NCI-H2227 (cell line): Measurements from ENCODE around the gene KCNMA1.
"Not testable (repeated sequence)": the region's sequence is repeated elsewhere in the genome, so short reads cannot be mapped to it uniquely, and the experiment has no call there.

Experiments used
- DNase-seq: peaks from one replicate; lab custom pipeline; 2025; ENCODE audit not compliant: unreplicated experiment; lab: John Stamatoyannopoulos, UW

The KCNMA1 gene

DNA sequence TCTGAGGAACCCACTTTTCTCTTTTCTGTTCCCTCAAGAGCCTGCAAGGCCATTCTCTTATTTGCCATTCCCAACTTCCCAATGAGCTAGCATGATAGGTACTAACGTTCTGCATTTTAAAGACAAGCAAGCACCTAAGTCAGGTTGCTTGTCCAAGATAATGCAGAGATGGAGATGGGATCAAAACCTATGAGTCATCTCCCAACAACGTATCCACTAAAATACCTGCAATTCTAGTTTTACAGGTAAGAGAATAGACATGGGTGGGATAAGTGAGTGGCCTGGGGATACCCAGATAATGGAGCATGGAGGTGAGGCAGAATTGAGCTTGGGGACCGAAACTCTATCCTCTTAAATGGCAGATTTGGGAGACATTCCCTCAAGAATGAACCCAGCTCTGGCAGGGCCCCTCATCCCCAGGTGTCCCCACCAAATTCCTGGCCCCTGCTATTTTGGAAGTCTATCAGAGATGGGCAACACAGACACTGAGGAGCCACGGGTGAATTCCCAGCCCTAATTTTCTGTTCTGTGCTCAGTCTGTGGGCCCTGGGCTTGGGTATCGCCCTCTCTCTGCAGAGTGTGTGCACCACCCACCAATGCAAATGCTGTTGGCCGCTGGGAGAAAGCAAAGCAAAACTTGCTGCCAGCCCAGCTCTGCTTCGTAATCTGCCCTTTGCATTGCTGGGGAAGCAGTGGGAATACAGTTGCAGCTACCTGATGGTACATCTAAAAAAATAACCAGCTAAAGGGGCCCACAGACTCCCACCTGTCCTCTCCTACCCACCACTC is 98.3 kb downstream of the KCNMA1 start:
- DNase-seq, result no peak

DNA sequence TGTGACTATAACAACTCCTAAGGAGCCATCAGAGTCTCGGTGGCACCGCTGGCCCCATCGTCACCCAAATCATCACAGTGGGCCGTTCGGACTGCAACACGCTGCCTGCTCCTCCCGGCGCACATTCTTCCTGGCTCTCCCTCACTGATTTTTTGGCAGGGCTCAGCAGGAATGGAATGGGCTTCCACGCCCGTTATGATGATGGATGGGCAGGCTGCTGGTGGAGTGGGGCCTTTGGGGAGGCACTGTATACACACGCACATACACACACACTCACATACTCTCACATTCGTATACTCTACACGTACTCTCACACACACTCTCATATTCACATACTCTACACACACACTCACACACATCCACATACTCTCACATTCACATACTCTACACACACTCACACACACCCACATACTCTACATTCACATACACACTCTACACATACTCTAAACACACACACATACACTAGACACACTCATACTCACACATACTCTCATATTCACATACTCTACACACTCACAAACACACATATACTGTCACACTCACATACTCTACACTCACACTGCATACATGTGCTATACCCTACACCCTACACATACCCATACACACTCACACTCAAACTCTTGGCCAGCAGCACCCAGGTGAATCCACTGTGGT is 99.8 kb downstream of the KCNMA1 start:
- DNase-seq, result no peak

DNA sequence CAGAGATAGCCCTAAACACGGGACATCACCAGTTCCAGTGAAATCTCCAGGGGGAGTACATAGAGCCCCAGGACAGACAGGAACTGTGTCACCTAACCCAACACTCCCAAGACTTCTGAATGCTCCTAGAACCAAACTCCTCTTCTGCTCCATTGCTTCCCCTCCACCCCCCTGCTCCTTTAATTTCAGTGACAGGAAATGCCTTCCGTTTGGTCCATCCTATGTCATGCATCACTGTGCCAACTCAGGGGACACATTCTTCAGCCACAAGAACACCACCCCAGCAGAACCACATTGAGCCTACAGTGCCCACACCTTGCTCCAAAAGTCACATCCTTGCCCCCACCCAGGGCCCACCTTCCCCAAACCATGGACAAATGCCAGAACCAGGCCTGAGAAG is 100.5 kb downstream of the KCNMA1 start:
- DNase-seq, result no peak

DNA sequence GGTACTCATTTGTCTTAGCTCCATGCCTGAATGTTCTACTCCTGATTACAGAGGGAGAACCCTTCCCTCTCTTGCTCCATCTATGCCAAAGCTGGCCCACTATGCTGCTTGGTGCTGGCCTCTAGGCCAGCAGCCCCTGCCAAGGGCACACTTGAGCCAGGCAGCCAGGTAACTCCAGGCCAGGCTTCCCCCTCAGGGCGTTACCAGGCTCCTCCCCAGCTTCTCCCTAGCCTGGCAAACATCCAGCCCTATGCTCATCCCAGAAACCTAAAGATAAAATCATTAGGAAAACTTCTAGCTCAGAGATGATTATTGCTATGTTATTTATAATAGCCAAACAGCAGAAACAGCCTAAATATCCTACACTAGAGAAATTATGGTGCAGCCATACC is 103.7 kb downstream of the KCNMA1 start:
- no peak for DNase-seq

DNA sequence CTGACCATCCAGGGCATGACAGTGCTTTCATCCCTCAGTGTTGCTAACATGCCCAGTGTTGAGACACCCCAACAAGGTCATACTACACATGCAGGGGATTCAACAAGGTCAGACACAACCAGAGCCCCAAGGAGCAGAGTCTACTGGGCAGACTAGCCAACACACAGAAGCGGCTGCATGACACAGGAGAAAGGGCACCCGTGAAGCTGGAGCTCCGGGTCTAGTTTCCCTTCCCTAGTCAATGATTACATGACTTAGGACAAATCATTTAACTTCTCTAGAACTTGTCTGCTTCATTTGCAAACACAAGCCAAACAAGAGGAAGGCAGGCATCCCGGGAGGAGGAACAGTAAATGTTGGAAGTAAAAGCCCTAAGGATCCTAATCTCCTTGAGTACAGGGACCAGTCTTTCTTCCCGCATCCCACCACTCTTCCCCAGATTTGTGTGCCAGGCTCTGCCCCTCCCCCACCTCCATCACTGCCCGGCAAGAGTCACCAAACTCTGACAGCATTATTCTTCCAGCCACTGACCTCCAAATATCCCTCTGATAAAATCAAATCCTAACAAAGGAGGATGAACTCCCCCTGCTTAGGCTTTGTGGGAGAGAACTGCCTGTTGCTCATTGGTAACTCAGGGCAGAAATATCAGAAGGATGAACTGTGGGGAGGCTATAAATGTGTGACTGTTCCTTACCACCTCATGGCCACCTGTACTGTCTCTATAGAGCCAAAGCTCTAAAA is 104.3 kb downstream of the KCNMA1 start:
- no peak for DNase-seq

DNA sequence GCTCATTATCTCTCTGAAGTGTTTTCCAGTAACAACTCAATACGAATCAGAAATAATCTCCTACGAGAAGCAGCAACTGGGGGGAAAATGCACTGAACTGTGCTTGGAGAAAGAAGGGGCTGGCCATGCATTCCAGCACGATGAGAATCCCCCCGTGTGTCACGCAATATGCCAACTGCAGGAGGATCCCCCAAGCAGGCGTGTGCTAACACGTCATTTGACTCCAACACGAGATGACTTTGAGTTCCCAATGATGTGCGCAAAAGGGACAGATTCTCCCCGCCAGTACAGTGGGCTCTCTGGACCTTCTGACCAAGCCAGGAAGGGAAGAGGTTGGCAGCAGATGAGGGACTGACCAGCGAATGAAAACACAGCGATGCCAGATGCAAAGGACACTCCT is 105.5 kb downstream of the KCNMA1 start:
- DNase-seq, result peak; percentile 19

DNA sequence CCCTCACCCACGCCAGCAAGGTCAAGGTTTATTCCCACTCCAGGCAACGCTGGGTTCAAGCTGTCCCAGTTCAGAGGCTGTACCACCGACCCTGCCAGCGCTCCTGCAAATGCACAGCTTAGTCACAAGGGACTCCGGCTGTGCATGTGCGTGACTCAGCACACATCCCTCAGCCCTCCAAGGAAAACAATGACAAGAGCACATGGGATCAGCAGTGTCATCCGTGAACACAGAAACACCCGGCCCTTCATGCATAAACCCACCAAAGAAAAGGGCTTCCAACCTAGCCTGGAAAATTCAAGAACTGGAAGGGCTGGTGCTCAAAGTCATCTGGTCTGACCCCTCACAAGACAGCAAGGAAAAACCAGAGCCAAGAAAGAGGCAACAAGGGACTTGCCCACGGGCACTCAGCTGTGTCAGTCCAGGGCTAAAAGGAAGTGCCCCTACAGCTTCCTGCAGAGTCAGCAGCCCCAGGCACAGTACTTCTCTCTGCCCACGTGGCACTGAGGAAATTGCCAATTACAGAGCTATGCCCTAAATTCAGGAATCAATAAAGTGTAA is 106.1 kb downstream of the KCNMA1 start:
- DNase-seq, result peak; percentile 19

DNA sequence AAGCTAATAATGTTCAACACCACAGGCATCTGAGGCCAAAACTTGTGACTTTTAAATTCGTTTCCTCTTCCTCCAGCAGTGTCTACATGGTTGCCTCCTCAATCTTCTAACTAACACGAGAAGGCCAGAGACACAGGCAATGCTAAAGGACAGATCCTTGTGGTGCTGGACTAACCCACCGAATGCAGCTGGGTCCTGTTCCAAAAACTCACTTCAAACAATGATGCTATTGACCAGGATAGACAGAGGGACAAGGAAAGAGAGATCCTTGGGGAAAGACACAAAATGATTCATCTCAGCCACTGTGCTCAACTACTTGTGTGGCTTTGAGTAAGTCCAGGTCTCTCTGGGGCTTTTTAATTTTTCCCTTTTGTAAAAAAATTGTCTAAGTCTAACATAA is 107.6 kb downstream of the KCNMA1 start:
- no peak for DNase-seq

DNA sequence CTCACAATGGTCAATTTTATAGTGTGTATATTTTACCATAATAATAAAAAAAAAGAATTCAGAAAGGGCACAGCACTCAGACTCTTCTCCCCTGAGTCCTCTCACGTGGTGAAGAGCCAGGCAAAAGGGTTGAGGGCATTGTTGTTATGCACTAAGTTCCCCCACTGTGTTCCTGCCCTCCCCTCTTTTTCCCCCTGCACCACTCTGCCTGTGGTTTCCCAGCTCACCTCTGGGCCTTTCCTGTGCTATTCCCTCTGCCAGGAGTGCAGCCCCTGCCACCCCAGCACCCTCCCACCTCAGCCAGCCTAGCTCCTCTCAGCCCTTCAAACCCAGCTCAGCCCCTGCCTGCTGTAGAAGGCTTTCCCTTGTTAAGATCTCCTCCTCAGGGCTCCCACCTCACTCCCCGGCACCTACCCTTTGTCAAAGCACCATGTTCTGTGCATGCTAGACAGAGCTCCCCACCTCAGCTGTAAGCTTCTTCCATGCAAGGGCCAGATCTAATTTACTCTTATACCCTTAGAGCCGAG is 108.5 kb downstream of the KCNMA1 start:
- no peak for DNase-seq

DNA sequence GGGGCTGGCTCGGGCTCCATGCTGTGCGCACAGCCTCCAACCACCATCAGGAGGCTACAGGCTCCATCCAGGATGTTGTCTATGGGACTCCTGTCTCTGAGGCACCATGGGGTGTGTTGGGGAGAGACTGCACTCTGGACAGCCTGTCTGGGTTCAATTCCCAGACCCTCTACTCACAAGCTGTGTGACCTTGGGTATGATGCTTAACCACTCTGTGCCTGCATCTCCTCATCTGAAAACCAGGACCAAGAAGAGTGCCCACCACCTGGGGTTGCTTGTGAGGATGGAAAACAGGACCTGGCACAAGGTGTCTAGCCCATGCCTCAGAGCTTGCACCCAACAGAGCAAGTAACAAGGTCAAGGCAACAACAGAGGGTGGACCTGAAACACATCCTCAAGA is 109.8 kb downstream of the KCNMA1 start:
- no peak for DNase-seq

DNA sequence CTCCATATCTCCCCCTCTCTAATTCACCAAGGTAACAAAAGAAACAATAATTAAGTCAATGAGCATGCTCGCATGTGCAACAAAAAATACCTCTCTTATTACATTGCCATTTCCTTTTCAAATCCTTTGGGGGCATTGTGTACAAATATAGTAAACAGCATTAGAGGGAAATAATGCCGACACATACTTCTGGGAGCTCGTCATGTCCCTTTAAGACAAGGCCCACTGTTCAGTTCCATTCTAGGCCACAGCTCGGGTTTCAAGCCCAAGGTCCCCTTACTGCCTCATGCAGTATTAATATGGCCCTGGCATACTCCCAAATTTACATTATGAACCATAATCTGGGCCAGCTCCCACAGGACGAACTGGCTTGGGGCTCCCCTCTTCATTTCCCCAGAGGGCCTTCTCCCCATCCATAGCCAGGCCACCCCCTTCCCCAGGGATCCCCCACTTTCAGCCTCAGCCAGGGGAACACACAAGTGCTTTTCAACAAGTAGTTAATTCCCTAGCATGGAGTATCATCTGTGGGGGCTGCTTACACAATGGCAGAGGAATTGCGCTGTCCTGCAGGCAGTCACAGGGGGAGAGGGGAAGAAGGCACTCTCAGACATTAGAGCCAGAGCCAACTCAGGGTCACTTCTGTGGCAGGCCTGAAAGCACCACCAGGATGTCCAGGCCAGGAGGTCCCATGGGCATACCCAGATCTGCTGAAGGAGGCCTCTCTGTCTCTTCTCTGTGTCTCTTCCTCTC is 110.6 kb downstream of the KCNMA1 start:
- DNase-seq, result no peak

DNA sequence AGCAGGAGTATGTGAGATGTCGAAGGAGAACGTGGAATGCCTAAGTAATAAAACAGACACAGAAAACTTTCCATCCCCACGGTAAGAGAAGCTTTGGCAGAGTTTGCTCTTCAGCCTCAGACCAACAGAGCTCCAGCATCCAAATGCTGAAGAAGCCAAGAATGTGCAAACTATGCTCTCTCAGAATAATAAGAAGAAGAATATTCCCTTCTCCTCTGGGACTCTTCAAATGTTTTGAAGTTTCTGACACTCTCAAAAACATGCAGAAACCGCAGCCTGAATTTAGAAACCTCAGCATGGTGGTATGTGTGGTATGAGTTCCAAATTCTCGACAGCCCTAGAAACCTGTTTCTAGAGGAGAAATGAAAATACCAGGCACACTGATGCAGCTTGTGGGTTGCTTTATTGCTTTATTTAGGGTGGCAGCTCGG is 113.3 kb downstream of the KCNMA1 start:
- no peak for DNase-seq

DNA sequence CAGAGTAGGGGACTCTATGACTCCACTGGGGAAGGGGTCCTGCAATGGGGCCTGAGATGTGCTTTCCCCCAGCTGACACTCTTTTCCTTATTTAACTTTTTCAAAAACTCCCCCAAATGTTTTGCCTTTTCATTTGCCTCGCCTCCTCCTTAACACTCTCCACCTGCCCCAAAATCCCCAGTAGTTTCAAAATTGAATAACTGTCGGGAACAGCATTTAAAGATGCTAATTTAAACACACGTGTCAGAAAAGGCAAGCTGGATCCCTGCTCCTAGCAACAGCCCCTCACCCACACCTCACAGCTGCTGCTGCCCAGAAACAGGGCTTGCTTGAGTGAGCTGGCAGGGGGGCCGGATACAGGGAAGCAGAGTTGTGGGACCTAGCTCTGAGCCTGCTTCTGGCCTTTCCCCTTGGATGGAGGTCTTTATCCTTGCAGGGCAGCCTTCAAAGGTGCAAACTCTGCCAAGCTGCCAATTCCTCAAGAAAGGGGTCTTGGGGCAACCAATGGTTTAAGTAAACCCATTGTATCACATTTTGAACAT is 115.3 kb downstream of the KCNMA1 start:
- DNase-seq, result no peak

DNA sequence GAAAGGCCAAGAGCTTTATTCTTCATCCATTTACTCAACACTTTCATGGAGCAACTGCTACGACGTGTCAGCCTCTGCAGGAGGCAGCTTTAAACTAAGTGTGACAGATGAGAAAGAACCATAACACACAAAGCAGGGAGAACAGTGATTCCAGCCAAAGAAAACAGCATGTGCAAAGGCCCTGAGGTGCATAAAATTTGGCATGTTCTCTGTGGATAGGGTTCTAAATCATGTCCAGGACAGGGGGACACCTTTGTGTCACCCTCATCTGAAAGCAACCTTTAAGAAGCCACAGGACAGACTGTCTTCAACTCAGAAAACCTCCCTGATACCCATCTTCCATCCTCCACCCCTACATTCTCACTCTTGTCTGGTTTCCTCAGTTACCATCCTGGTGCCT is 116.6 kb downstream of the KCNMA1 start:
- DNase-seq, result no peak

DNA sequence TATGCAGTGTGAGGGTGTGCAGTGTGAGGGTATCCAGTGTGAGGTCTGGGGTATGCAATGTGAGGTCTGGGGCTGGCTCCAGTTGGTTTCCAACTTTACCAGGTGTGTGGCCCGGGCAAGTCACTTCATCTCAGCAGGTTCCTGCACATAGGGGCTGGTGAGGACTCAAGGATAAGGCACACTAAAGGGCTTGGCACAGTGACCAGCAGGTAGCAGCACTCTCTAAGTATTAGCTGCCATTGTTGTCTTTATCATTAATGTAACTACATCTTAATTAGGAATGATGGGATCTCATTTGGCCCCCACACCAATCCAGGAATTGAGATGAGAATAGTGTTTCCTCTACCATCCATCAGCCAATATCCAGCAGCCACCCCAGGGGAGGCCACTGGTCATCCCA is 117.3 kb downstream of the KCNMA1 start:
- no peak for DNase-seq

DNA sequence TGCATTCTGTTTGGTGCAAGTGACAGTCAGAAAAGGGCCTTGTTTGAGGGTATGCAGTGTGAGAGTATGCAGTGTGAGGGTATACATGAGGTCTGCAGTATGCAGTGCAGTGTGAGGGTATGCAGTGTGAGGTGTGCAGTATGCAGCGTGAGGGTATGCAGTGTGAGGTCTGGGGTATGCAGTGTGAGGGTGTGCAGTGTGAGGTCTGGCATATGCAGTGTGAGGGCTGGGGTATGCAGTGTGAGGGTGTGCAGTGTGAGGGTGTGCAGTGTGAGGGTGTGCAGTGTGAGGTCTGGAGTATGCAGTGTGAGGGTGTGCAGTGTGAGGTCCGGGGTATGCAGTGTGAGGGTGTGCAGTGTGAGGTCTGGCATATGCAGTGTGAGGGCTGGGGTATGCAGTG is 117.8 kb downstream of the KCNMA1 start:
- DNase-seq, result not testable (repeated sequence)

DNA sequence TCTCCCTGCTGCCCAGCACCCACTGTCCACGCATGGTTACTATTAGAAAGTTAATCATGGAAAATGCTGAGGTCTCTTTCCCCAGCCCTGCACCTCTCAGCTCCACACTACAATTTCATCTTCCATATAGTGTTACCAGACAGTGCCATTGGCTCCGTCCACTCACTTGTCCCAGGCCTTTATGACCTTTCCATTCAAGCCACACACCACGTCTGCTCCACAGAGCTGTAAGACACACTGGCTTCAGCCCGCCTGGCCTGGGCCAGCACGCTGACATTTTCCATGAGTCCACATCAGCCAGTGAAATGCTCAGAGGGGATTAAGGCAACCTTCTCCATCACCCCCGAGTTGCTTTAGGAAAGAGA is 118.7 kb downstream of the KCNMA1 start:
- no peak for DNase-seq

DNA sequence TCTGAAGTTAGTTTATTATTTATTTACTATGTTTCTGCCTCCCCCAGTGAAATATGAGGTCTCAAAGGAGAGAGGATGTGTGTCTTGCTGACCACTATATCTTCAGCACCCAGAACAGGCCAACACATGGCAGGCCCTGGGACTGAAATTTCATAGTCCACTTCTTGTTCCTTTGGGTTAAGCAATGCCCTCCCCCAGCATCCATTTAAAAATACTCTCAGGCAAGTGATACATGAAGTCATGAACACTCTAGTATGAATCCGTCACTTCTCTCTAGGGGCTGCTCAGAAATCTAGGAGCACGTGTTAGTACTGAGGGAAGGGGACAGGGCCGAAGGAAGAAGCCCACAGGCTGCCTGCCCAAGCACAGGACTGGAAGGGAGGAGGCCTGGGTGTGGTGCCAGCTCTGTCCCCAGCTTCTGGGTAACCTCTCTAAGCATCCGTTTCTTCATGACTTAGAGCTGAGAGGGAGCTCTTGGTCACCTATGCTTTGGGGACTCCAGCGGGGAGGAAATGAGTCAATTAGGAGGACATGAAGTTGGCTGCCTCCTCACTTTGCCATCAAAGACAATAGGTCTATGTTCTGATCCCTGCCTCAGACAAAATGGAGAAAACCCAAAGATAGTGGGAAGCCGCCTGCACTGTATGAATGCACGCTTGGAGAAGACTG is 119.2 kb downstream of the KCNMA1 start:
- DNase-seq, result no peak

DNA sequence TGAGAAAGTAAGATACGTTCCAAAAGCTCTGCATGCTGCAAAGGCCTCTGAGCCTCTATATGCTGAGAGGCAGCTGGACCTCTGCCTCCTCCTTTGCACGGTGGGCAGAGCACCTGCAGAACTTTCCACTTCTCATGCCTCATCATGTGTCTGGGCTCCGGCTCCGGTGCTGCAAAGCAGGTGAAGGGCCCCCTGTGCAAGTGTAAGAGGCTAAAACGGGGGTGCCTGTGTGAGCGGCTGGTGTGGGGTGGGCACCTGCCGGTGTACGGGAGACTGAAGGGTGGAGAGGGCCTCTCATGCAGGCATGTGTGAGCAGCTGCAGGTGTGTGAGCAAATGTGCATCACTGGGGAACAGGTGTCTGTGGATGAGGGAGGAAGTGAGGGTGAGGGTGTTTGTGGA is 121.0 kb downstream of the KCNMA1 start:
- no peak for DNase-seq

DNA sequence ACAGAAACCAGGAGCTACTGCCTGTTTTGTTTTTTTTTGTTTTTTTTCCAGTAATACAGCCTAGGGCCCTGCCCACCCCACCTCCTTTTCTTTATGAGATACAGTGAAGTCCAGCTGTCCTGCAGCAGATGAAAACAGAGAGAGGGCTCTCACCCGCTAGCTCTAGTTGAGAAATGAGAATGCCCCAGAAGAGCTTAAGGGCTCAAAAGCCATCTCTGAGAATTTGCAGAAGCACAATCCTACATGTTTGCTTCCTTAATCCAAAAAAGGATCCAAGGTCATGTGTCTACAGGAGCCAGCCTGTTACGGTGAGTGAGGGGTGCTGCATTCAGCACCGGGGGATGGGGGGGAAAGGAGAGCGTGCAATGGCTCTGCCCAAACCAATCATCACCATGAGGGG is 122.7 kb downstream of the KCNMA1 start:
- no peak for DNase-seq
